ENCODE measurements around the gene C11orf97. TPM values are rescaled to one million over a fixed set of nuclear protein-coding genes. Genes with fewer than 3 reads are reported as not detected.
A peak's percentile ranks its signal among the peaks of the same experiment; 100 is the strongest.

C11orf97 gene
- total and polyA plus RNA-seq, 2 of the 13 experiments (the other 11 are each of a cell fraction or from before 2014, with no cell fraction given), result 0.35 TPM; not detected in 1

DNA sequence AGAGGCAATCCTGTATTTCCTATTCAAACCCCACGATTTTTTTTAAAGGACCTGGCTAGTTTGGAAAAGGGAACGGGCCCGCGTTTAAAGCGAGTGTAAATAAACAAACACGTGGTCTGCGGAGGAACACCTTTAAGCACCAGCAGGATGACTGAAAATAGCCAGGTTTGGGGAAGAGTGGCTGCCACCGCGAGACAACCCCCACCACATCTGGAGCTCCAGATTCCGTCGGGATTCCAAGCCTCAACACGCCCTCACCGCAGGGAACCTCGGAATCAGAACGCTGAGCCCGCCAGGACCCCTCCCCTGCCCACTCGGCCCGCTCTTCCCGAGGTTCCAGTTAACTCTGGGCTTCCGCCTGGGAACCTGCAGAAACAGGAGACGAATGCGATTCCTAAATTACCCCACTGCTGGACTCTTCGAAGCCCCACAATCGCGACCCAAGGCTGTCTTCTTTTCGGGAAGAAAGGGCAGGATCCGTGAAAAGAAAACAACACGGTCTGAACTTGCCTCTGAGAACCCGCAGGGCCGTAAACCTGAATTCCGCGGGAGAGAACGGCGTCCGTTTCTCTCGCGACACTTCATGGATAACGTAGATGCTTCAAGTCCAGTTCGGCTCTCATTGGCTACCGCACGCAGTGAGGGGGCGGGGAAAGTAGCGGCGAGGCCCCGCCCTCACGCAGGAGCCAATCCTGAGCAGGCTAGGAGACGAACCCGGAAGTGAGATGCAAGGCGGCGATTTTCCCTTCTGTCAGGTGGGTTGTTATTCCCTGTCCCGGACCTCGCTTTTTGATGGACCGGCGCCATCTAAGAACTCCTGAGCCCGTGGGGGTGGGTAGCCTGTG, 18.8 kb upstream of the C11orf97 start, which contains the start of the genes ANKRD49 and MRE11 (continued):
- 0 out of 2 replicates have a peak, but pooled peaks have one; percentile 32 for TF ChIP-seq ZXDC (CRISPR knock-in tag; IDR thresholded peaks at IDR 0.05)
- peak; percentile 96 for TF ChIP-seq SIN3A (IDR thresholded peaks at IDR 0.05; ENCODE audit: borderline replicate concordance, low read depth, low read length)
- TF ChIP-seq ASH2L (IDR thresholded peaks at IDR 0.05; ENCODE audit: insufficient read length, low read depth, low read length), result peak; percentile 93
- no peak for TF ChIP-seq ZNF772 (CRISPR knock-in tag; IDR thresholded peaks at IDR 0.05)
- TF ChIP-seq RORA (CRISPR knock-in tag; IDR thresholded peaks at IDR 0.05), result no peak
- no peak for TF ChIP-seq ZNF260 (CRISPR knock-in tag; IDR thresholded peaks at IDR 0.05; ENCODE audit: borderline replicate concordance, low read depth)
- no peak for TF ChIP-seq ZNF251 (CRISPR knock-in tag; IDR thresholded peaks at IDR 0.05)
- no peak for TF ChIP-seq TOPORS (CRISPR knock-in tag; IDR thresholded peaks at IDR 0.05)
- no peak for TF ChIP-seq ZNF234 (CRISPR knock-in tag; conservative IDR thresholded peaks at IDR 0.05)
- no peak for TF ChIP-seq MTF1 (CRISPR knock-in tag; IDR thresholded peaks at IDR 0.05)
- no peak for TF ChIP-seq THAP7 (CRISPR knock-in tag; IDR thresholded peaks at IDR 0.05)
- TF ChIP-seq BRD4 (CRISPR knock-in tag; IDR thresholded peaks at IDR 0.05), result no peak; the same call in 1 of the 2 replicates
- TF ChIP-seq ZNF558 (CRISPR knock-in tag; IDR thresholded peaks at IDR 0.05; ENCODE audit: borderline replicate concordance), result no peak
- TF ChIP-seq SP2 (CRISPR knock-in tag; IDR thresholded peaks at IDR 0.05), result peak; percentile 79
- no peak for TF ChIP-seq SOX13 (IDR thresholded peaks at IDR 0.05)
- TF ChIP-seq SOX13 (CRISPR knock-in tag; conservative IDR thresholded peaks at IDR 0.05 in 1 of 2, IDR thresholded peaks at IDR 0.05 in 1 of 2), result peak in 1 of 2 experiments; percentile 10; a peak in 1 of 4 replicates
- TF ChIP-seq ZFP62 (CRISPR knock-in tag; IDR thresholded peaks at IDR 0.05), result no peak
- no peak for TF ChIP-seq THYN1 (CRISPR knock-in tag; IDR thresholded peaks at IDR 0.05; ENCODE audit: borderline replicate concordance, low read depth)
- TF ChIP-seq, protein P1, sequence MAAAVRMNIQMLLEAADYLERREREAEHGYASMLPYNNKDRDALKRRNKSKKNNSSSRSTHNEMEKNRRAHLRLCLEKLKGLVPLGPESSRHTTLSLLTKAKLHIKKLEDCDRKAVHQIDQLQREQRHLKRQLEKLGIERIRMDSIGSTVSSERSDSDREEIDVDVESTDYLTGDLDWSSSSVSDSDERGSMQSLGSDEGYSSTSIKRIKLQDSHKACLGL (CRISPR knock-in tag; IDR thresholded peaks at IDR 0.05), result peak; percentile 31; the same call in 1 of the 2 replicates
- TF ChIP-seq CREB1 (IDR thresholded peaks at IDR 0.05), result peak; percentile 68
- TF ChIP-seq CREB1 (CRISPR knock-in tag; IDR thresholded peaks at IDR 0.05), result peak; percentile 74
- TF ChIP-seq KAT7 (CRISPR knock-in tag; IDR thresholded peaks at IDR 0.05; ENCODE audit: borderline replicate concordance), result 0 out of 2 replicates have a peak, but pooled peaks have one; percentile 49
- TF ChIP-seq ZNF556 (CRISPR knock-in tag; IDR thresholded peaks at IDR 0.05; ENCODE audit: borderline replicate concordance), result no peak
- peak; percentile 83 for TF ChIP-seq TGIF2 (CRISPR knock-in tag; IDR thresholded peaks at IDR 0.05)
- TF ChIP-seq CCAR2 (optimal IDR thresholded peaks at IDR 0.05; ENCODE audit: low read depth, low read length), result no peak
- no peak for TF ChIP-seq ZNF12 (CRISPR knock-in tag; IDR thresholded peaks at IDR 0.05)

Data from HepG2 (cell line).